SK-N-SH (cell line): Measurements from ENCODE around the gene SLC25A10. TPM values are rescaled to one million over a fixed set of nuclear protein-coding genes. Genes with fewer than 3 reads are reported as not detected.

Experiments used
- CTCF ChIA-PET: fragments of 300-600, 350-600 bp; formaldehyde crosslinking; extraction: SDS; loops from one replicate; lab custom pipeline; 2021; lab: Yijun Ruan, JAX
- POLR2A ChIA-PET: fragments of 350-600 bp; sonication (Branson Sonifier 250); formaldehyde crosslinking; extraction: SDS; loops from one replicate; lab custom pipeline; 2020; ENCODE audit warnings: antibody characterized with exemption, inconsistent platforms; lab: Yijun Ruan, JAX
- DNase-seq: peaks from one replicate; pipeline ENCODE4 v3.0.0; 2012
- H2AFZ ChIP-seq: fragments of 200-600 bp; sonication (generic); 2 replicates; pipeline ENCODE4 v1.8.1; 2016; ENCODE audit warnings: antibody characterized with exemption, mild to moderate bottlenecking, low read depth
- H3F3A ChIP-seq: fragments of 200-600 bp; sonication (generic); replicated peaks from 2 replicates; pipeline ENCODE3; 2016; ENCODE audit warnings: antibody characterized with exemption, mild to moderate bottlenecking; ENCODE audit not compliant: insufficient read depth
- H3K27ac ChIP-seq, 2 experiments: fragments of 200-500 bp in 1 of 2; fragments of 200-600 bp in 1 of 2; sonication (Bioruptor generic) in 1 of 2; sonication (generic), shearing (Covaris generic) in 1 of 2; 2 replicates each; pipeline versions ENCODE4 v1.5.1 to v1.6.1; 2014 to 2016; ENCODE audit warnings: low read depth in 2 of 2, inconsistent platforms in 1 of 2, low read length in 1 of 2, mild to moderate bottlenecking in 1 of 2, mixed read lengths in 1 of 2
- H3K27me3 ChIP-seq: fragments of 200-600 bp; sonication (generic), shearing (Covaris generic); 2 replicates; pipeline ENCODE4 v1.6.1; 2016; ENCODE audit warnings: mixed run types; ENCODE audit not compliant: insufficient read depth
- H3K36me3 ChIP-seq, 2 experiments: fragments of 200-500 bp in 1 of 2; fragments of 200-600 bp in 1 of 2; sonication (Bioruptor generic) in 1 of 2; sonication (generic) in 1 of 2; replicated peaks in 1 of 2; 2 replicates each; pipeline versions ENCODE3 to v1.5.1; 2014 to 2016; ENCODE audit warnings: low read length in 1 of 2, mild to moderate bottlenecking in 1 of 2; ENCODE audit not compliant: insufficient read depth in 2 of 2, control insufficient read depth in 1 of 2
- H3K4me1 ChIP-seq, 2 experiments: fragments of 200-500 bp in 1 of 2; fragments of 200-600 bp in 1 of 2; sonication (Bioruptor generic) in 1 of 2; sonication (generic), shearing (Covaris generic) in 1 of 2; 2 replicates each; pipeline versions ENCODE4 v1.5.1 to v1.6.1; 2014 to 2016; ENCODE audit warnings: low read depth in 1 of 2, low read length in 1 of 2, mixed run types in 1 of 2; ENCODE audit not compliant: insufficient read depth in 2 of 2, control insufficient read depth in 1 of 2
- H3K4me2 ChIP-seq: fragments of 200-600 bp; sonication (generic), shearing (Covaris generic); 2 replicates; pipeline ENCODE4 v1.6.1; 2017; ENCODE audit warnings: mixed run types
- H3K4me3 ChIP-seq, 2 experiments: fragments of 200-500 bp in 1 of 2; fragments of 200-600 bp in 1 of 2; sonication (Bioruptor generic) in 1 of 2; sonication (generic), shearing (Covaris generic) in 1 of 2; 2 replicates each; pipeline versions ENCODE4 v1.5.1 to v1.8.1; 2014 to 2016; ENCODE audit warnings: low read depth in 2 of 2, inconsistent platforms in 1 of 2, low read length in 1 of 2, mild to moderate bottlenecking in 1 of 2, mixed read lengths in 1 of 2, moderate library complexity in 1 of 2
- H3K79me2 ChIP-seq: fragments of 200-600 bp; sonication (generic); 2 replicates; pipeline ENCODE4 v1.8.1; 2017; ENCODE audit warnings: mild to moderate bottlenecking; ENCODE audit not compliant: insufficient read depth
- H3K9ac ChIP-seq: fragments of 200-600 bp; sonication (generic); 2 replicates; pipeline ENCODE4 v1.6.1; 2017; ENCODE audit warnings: mixed run types
- H3K9me2 ChIP-seq: fragments of 200-600 bp; sonication (generic); 2 replicates; pipeline ENCODE4 v1.6.1; 2017; ENCODE audit warnings: mixed run types
- H3K9me3 ChIP-seq: fragments of 200-600 bp; sonication (generic); 2 replicates; pipeline ENCODE4 v1.6.1; 2017; ENCODE audit warnings: mixed run types, mild to moderate bottlenecking, moderate library complexity
- H4K20me1 ChIP-seq: fragments of 200-600 bp; sonication (generic); 2 replicates; pipeline ENCODE4 v1.6.1; 2017; ENCODE audit warnings: mild to moderate bottlenecking, mixed run types; ENCODE audit not compliant: insufficient read depth
- CHD2 ChIP-seq: fragments of 150-350 bp; IDR thresholded peaks from 2 replicates; pipeline ENCODE4 v1.6.1; 2018; ENCODE audit warnings: low read length; ENCODE audit not compliant: partially characterized antibody
- EP300 ChIP-seq, 2 experiments: IDR thresholded peaks; 2 replicates each; pipeline versions ENCODE4 v1.4.0 to v1.6.1; 2012; ENCODE audit warnings: borderline replicate concordance in 1 of 2, low read depth in 1 of 2, low read length in 1 of 2
- FOXJ3 ChIP-seq: sonication (generic); formaldehyde crosslinking; IDR thresholded peaks from 2 replicates; pipeline ENCODE4 v1.5.1; 2020; ENCODE audit warnings: mild to moderate bottlenecking, missing genetic modification reagents
- GABPA ChIP-seq: IDR thresholded peaks from 2 replicates; pipeline ENCODE4 v1.4.0; 2012; ENCODE audit warnings: low read depth, mild to moderate bottlenecking
- GATA2 ChIP-seq: sonication (generic); formaldehyde crosslinking; IDR thresholded peaks from 2 replicates; pipeline ENCODE4 v1.5.0; 2020; ENCODE audit warnings: mild to moderate bottlenecking, missing genetic modification reagents
- MEF2A ChIP-seq: IDR thresholded peaks from 2 replicates; pipeline ENCODE4 v1.4.0; 2012; ENCODE audit warnings: low read depth, borderline replicate concordance
- MXI1 ChIP-seq: IDR thresholded peaks from 2 replicates; pipeline ENCODE4 v1.6.1; 2012; ENCODE audit warnings: mild to moderate bottlenecking, low read depth, low read length, improper control_type of control experiment
- NRF1 ChIP-seq: IDR thresholded peaks from 2 replicates; pipeline ENCODE4 v1.6.1; 2012; ENCODE audit warnings: low read depth, mild to moderate bottlenecking, low read length
- POLR2AphosphoS5 ChIP-seq: IDR thresholded peaks from 2 replicates; pipeline ENCODE4 v1.6.1; 2012; ENCODE audit warnings: low read depth, low read length
- RAD21 ChIP-seq: IDR thresholded peaks from 2 replicates; pipeline ENCODE4 v1.6.1; 2012; ENCODE audit warnings: mild to moderate bottlenecking, low read length
- RFX5 ChIP-seq: IDR thresholded peaks from 2 replicates; pipeline ENCODE4 v1.6.1; 2012; ENCODE audit warnings: mild to moderate bottlenecking, improper control_type of control experiment, low read length
- RXRA ChIP-seq: IDR thresholded peaks from 2 replicates; pipeline ENCODE4 v1.4.0; 2012; ENCODE audit warnings: low read depth, mild to moderate bottlenecking, borderline replicate concordance
- SIN3A ChIP-seq: IDR thresholded peaks from 2 replicates; pipeline ENCODE4 v1.6.1; 2012; ENCODE audit warnings: low read depth, mild to moderate bottlenecking, low read length, moderate library complexity, borderline replicate concordance
- SMC3 ChIP-seq: IDR thresholded peaks from 2 replicates; pipeline ENCODE4 v1.6.1; 2012; ENCODE audit warnings: low read depth, low read length, improper control_type of control experiment
- TAF1 ChIP-seq: IDR thresholded peaks from 2 replicates; pipeline ENCODE4 v1.6.1; 2012; ENCODE audit warnings: low read depth, mild to moderate bottlenecking, low read length, moderate library complexity, borderline replicate concordance
- TCF12 ChIP-seq: IDR thresholded peaks from 2 replicates; pipeline ENCODE4 v1.4.0; 2012
- TEAD4 ChIP-seq: IDR thresholded peaks from 2 replicates; pipeline ENCODE4 v1.4.0; 2012; ENCODE audit warnings: mild to moderate bottlenecking, borderline replicate concordance; ENCODE audit not compliant: insufficient read depth
- USF1 ChIP-seq: IDR thresholded peaks from 2 replicates; pipeline ENCODE4 v1.4.0; 2012; ENCODE audit warnings: low read depth, borderline replicate concordance
- USF2 ChIP-seq: fragments of 150-350 bp; IDR thresholded peaks from 2 replicates; pipeline ENCODE4 v1.6.1; 2017; ENCODE audit warnings: antibody characterized with exemption, low read length, low read depth, borderline replicate concordance
- WGBS: methylation state at CpG from one replicate; pipeline ENCODE4 v1.1.6; 2017; ENCODE audit warnings: low lambda C conversion rate; 5-methylcytosine and 5-hydroxymethylcytosine counted together
- polyA plus RNA-seq, 3 experiments: library from polyadenylated mRNA; depleted of rRNA; stranded (reverse); fragments of >200 nt; gene quantifications; 2 replicates each; pipeline ENCODE4 v1.2.3, GENCODE V29; 2012
- TF ChIP-seq, protein P1 (sequence below): fragments of 200-600 bp; sonication (generic); IDR thresholded peaks from 2 replicates; pipeline ENCODE4 v1.6.1; 2017; ENCODE audit warnings: antibody characterized with exemption, mild to moderate bottlenecking, moderate library complexity
- TF ChIP-seq, protein P2 (sequence below): IDR thresholded peaks from 2 replicates; pipeline ENCODE4 v1.6.1; 2012; ENCODE audit warnings: mild to moderate bottlenecking, low read depth, low read length, moderate library complexity
- TF ChIP-seq, protein P3 (sequence below): fragments of 150-350 bp; IDR thresholded peaks from 2 replicates; pipeline ENCODE4 v1.6.1; 2016; ENCODE audit warnings: mild to moderate bottlenecking, low read depth, low read length

Gene SLC25A10
- polyA plus RNA-seq, 1 of the 3 experiments (the other 2 are of a cell fraction), result 34.7 TPM

DNA sequence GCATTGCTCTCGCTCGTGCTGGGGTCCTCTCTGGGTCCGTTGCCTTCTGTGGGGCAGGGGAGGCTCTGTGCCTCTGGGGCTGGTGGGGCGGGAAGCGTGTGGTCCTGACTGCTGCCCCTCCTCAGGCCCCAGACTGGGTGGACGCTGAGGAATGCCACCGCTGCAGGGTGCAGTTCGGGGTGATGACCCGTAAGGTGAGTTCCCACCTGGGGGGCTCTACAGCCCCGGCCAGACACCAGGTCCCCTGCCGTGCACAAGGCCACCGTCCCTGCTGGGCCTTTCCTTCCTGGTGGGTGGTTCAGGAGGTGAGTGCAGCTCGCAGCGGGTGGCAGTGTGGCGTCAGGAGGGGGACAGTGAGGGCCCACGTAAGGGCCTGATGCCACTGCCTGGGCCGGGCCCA lies 21.5 kb upstream of the SLC25A10 start (continued):
- TF ChIP-seq, protein P1, sequence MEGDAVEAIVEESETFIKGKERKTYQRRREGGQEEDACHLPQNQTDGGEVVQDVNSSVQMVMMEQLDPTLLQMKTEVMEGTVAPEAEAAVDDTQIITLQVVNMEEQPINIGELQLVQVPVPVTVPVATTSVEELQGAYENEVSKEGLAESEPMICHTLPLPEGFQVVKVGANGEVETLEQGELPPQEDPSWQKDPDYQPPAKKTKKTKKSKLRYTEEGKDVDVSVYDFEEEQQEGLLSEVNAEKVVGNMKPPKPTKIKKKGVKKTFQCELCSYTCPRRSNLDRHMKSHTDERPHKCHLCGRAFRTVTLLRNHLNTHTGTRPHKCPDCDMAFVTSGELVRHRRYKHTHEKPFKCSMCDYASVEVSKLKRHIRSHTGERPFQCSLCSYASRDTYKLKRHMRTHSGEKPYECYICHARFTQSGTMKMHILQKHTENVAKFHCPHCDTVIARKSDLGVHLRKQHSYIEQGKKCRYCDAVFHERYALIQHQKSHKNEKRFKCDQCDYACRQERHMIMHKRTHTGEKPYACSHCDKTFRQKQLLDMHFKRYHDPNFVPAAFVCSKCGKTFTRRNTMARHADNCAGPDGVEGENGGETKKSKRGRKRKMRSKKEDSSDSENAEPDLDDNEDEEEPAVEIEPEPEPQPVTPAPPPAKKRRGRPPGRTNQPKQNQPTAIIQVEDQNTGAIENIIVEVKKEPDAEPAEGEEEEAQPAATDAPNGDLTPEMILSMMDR, result no peak
- TF ChIP-seq NRF1 (no peak), TCF12 (no peak), GATA2 (no peak), SMC3 (no peak), TEAD4 (no peak), RFX5 (no peak), RAD21 (no peak)

- Histone ChIP-seq H4K20me1 (peaks cover 71% of the 10 kb centered on the region), H3K9ac (no peak overlapping the region), H3K9me2 (no peaks in the 10 kb centered on the region)
- TF ChIP-seq USF1, result no peak
- TF ChIP-seq TAF1, result no peak
- no peak for TF ChIP-seq USF2
- TF ChIP-seq, protein P2, sequence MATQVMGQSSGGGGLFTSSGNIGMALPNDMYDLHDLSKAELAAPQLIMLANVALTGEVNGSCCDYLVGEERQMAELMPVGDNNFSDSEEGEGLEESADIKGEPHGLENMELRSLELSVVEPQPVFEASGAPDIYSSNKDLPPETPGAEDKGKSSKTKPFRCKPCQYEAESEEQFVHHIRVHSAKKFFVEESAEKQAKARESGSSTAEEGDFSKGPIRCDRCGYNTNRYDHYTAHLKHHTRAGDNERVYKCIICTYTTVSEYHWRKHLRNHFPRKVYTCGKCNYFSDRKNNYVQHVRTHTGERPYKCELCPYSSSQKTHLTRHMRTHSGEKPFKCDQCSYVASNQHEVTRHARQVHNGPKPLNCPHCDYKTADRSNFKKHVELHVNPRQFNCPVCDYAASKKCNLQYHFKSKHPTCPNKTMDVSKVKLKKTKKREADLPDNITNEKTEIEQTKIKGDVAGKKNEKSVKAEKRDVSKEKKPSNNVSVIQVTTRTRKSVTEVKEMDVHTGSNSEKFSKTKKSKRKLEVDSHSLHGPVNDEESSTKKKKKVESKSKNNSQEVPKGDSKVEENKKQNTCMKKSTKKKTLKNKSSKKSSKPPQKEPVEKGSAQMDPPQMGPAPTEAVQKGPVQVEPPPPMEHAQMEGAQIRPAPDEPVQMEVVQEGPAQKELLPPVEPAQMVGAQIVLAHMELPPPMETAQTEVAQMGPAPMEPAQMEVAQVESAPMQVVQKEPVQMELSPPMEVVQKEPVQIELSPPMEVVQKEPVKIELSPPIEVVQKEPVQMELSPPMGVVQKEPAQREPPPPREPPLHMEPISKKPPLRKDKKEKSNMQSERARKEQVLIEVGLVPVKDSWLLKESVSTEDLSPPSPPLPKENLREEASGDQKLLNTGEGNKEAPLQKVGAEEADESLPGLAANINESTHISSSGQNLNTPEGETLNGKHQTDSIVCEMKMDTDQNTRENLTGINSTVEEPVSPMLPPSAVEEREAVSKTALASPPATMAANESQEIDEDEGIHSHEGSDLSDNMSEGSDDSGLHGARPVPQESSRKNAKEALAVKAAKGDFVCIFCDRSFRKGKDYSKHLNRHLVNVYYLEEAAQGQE, result no peak
- no peak for TF ChIP-seq MXI1
- TF ChIP-seq GABPA, result no peak
- TF ChIP-seq RXRA, result no peak
- no peak for TF ChIP-seq CHD2
- no peak for TF ChIP-seq MEF2A
- TF ChIP-seq, protein P3, sequence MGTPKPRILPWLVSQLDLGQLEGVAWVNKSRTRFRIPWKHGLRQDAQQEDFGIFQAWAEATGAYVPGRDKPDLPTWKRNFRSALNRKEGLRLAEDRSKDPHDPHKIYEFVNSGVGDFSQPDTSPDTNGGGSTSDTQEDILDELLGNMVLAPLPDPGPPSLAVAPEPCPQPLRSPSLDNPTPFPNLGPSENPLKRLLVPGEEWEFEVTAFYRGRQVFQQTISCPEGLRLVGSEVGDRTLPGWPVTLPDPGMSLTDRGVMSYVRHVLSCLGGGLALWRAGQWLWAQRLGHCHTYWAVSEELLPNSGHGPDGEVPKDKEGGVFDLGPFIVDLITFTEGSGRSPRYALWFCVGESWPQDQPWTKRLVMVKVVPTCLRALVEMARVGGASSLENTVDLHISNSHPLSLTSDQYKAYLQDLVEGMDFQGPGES, result no peak
- TF ChIP-seq SIN3A, result no peak
- no peak for TF ChIP-seq POLR2AphosphoS5
- no peak for TF ChIP-seq EP300 (IDR thresholded peaks at IDR 0.05; ENCODE audit: borderline replicate concordance in 1 of 2, low read depth in 1 of 2, low read length in 1 of 2)
- no peak for TF ChIP-seq RAD21
- no peak for TF ChIP-seq RFX5
- no peak for TF ChIP-seq FOXJ3 (CRISPR knock-in tag)
- TF ChIP-seq, all 33 proteins: peak for 0
- Histone ChIP-seq H2AFZ (no peak overlapping the region), H3K9me3 (no peaks in the 10 kb centered on the region), H3K4me2 (no peak overlapping the region), H3K27ac (no peak overlapping the region), H3K36me3 (peaks cover 49 to 99% of the 10 kb centered on the region in 2 experiments), H3K4me3 (no peak overlapping the region), H3K79me2 (peaks cover 94% of the 10 kb centered on the region), H3K4me1 (no peaks in the 10 kb centered on the region; a peak in 1 of 4 replicates), H3F3A (peaks cover 18% of the 10 kb centered on the region), H3K27me3 (no peaks in the 10 kb centered on the region)
- WGBS, result 99% methylated on average over 18 of the region's 18 CpGs
- CTCF ChIA-PET, result interaction anchor here (0.6 to 0.8 kb wide), 2 partner anchors 11 to 497 kb away, joined by 3 read pairs; no protein-coding TSS in a partner anchor
- no peak for DNase-seq
- POLR2A ChIA-PET, result interaction anchor here (1.5 kb wide), 1 partner anchor 10 kb away, joined by 3 read pairs; no protein-coding TSS in a partner anchor
Observed at GRCh38 chr17:81691196-81691595, 20.9 kb upstream of the SLC25A10 start.
